ENCODE results near the gene MAML3. TPM values are rescaled to one million over a fixed set of nuclear protein-coding genes. Genes with fewer than 3 reads are reported as not detected.
A peak's percentile ranks its signal among the peaks of the same experiment; 100 is the strongest.

Gene MAML3
- total RNA-seq, 1 experiment from 2014 or later = 0.06 TPM

GRCh38 chr4:139763205-139763604 is 390.8 kb downstream of the MAML3 start:
- no peak for DNase-seq (ENCODE audit: low read depth)

GRCh38 chr4:139762720-139763119 is 391.3 kb downstream of the MAML3 start:
- no peak for DNase-seq (ENCODE audit: low read depth)

GRCh38 chr4:139761461-139761860 is 392.5 kb downstream of the MAML3 start:
- DNase-seq (ENCODE audit: low read depth) = peak; percentile 26

GRCh38 chr4:139760567-139760966 is 393.4 kb downstream of the MAML3 start:
- DNase-seq (ENCODE audit: low read depth) = no peak

- DNase-seq (ENCODE audit: low read depth) = no peak
Observed at GRCh38 chr4:139759097-139759496, 394.9 kb downstream of the MAML3 start.

- no peak for DNase-seq (ENCODE audit: low read depth)
Observed at GRCh38 chr4:139756391-139757180, 397.4 kb downstream of the MAML3 start.

- DNase-seq (ENCODE audit: low read depth) = no peak
Observed at GRCh38 chr4:139754938-139755337, 399.0 kb downstream of the MAML3 start.

GRCh38 chr4:139753686-139754085 is 400.3 kb downstream of the MAML3 start:
- no peak for DNase-seq (ENCODE audit: low read depth)

- DNase-seq (ENCODE audit: low read depth) = no peak
Observed at GRCh38 chr4:139749835-139750498, 404.0 kb downstream of the MAML3 start.

- no peak for DNase-seq (ENCODE audit: low read depth)
Observed at GRCh38 chr4:139749338-139749737, 404.6 kb downstream of the MAML3 start.

GRCh38 chr4:139746431-139747171 is 407.4 kb downstream of the MAML3 start:
- no peak for DNase-seq (ENCODE audit: low read depth)

GRCh38 chr4:139745111-139745639 is 408.8 kb downstream of the MAML3 start:
- DNase-seq (ENCODE audit: low read depth) = no peak

GRCh38 chr4:139744232-139744631 is 409.8 kb downstream of the MAML3 start:
- DNase-seq (ENCODE audit: low read depth) = no peak

- DNase-seq (ENCODE audit: low read depth) = no peak
Observed at GRCh38 chr4:139743027-139743426, 411.0 kb downstream of the MAML3 start.

GRCh38 chr4:139740531-139741041 is 413.4 kb downstream of the MAML3 start:
- DNase-seq (ENCODE audit: low read depth) = peak; percentile 67

- no peak for DNase-seq (ENCODE audit: low read depth)
Observed at GRCh38 chr4:139740121-139740520, 413.9 kb downstream of the MAML3 start.

- DNase-seq (ENCODE audit: low read depth) = no peak
Observed at GRCh38 chr4:139738846-139739613, 415.0 kb downstream of the MAML3 start.

- no peak for DNase-seq (ENCODE audit: low read depth)
Observed at GRCh38 chr4:139736661-139737060, 417.3 kb downstream of the MAML3 start.

GRCh38 chr4:139736274-139736660 is 417.7 kb downstream of the MAML3 start:
- DNase-seq (ENCODE audit: low read depth) = no peak

GRCh38 chr4:139735381-139736273 is 418.4 kb downstream of the MAML3 start:
- DNase-seq (ENCODE audit: low read depth) = no peak

Data from LHCN-M2 (cell line).